GM21423 (cell line): ENCODE data around the gene ATP11A.

Experiments used
- ATAC-seq: cut with Tn5 transposase; IDR thresholded peaks from one replicate; pipeline ENCODE4 v1.9.1; 2021; ENCODE audit warnings: mild to moderate bottlenecking, moderate library complexity; ENCODE audit not compliant: unreplicated experiment

The ATP11A gene

DNA sequence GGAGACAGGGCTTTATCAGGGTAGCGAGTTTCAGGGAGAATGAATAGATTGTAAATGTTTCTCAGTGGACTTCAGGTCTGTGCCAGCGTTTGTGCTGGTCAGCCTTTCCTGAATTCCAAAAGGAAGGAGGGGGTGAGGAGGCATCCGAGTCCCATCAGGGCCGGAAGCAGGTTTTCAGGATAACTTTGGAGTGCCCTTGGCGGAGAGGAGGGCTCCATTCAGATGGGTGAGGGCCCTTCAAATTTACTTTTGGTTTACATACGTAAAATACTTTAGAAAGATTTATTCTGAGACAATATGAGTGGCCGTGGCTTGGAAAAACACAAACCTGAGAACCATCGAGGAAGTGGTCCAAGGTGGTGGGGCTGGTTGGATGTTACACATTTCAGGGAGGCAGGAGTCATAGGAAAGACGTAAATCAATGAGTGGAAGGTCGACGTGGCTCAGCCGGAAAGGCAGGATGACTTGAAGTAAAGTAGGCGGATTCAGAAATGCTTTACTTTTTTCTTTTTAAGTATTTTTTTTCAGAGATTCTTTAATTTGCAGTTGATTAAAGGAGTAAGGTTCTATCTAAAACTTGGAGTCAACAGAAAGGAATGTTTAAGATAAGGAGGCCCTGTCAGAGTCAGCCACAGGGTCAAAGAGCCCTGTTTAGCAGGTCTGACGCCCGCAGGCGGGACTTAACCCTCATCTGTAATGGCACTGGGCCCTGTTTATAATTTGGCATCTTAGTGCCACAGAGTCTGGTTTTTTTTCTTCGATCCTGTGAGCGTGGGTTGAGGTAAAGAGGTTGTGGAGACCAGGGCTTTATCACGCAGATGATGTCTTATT lies 32.8 kb downstream of the ATP11A start:
- no peak for ATAC-seq

- no peak for ATAC-seq
Measured at GRCh38 chr13:112723771-112724170, 33.9 kb downstream of the ATP11A start.

- no peak for ATAC-seq
Measured at GRCh38 chr13:112724788-112725345, 35.0 kb downstream of the ATP11A start.

GRCh38 chr13:112725346-112726015 lies 35.6 kb downstream of the ATP11A start:
- peak; percentile 68 for ATAC-seq

GRCh38 chr13:112726016-112726767 lies 36.4 kb downstream of the ATP11A start:
- ATAC-seq, result peak; percentile 19

- ATAC-seq, result no peak
Measured at GRCh38 chr13:112727581-112727980, 37.7 kb downstream of the ATP11A start.

- no peak for ATAC-seq
Measured at GRCh38 chr13:112728375-112729126, 38.7 kb downstream of the ATP11A start.

- ATAC-seq, result no peak
Measured at GRCh38 chr13:112729408-112729807, 39.6 kb downstream of the ATP11A start.

DNA sequence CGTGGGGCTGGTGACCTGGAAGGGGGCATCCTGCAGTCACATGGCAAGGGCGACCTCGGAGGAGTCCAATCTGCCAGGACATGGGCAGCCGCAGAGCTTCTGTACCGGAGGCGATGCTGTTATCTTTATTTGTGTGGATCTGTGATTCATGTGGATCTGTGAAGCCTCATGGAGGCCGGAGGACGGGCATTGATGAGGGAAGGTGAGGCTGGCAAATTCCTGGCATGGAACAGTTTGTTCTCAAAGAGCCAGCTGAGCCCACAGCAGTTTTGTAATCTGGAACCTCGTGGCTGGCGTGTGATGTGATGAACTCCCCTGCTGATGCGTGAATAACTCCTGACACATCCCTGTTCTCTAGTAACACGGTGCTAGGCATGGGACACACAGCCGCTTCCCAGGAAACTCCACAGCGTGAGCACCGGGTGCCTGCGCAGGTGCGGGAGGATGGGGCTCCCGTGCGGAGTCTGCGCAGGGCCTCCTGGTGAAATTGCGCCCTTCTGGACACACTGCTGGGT lies 40.4 kb downstream of the ATP11A start:
- ATAC-seq, result no peak

DNA sequence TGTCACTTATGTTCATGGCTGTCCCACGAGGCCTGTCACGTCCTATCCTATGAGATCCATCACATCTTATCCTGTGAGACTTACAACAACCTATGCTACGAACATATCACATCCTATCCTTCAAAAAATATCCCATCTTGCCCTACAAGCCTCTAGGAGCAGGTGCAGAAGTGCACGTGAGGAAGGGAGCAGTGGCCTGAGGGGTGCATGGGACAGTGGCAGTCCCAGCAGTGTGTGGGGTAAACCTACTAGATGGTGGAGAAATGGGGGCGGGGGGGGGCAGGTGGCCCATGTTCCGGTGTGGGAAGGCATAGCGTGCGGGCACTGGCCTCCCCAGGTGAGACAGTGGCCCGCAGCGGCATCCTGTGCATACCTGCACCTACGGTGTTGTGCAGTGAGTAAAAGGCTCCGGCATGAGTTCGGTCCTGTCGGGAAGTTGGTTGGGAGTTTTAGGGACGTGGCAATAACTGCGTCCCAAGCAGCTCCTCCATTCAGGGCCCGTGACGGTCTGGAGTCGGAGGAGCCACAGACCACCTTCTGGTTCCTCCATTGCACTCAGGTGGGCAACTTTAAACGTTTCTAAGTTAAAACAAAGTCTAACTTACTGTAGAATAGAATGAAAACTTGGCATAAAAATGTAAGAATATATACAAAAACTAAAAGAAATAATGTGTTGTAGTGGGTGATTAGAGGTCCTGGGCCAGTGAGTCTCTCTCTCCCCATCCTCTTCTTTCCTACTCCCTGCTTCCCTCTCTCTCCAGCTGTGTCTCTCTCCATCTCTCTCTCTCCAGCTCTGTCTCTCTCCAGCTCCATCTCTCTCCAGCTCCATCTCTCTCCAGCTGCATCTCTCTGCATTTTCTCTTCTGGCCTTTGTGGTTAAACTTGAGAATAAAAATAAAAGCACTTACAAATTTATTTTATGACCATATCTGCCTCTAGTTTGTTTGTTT lies 42.1 kb downstream of the ATP11A start:
- ATAC-seq, result no peak

GRCh38 chr13:112732679-112733078 lies 42.8 kb downstream of the ATP11A start:
- no peak for ATAC-seq

DNA sequence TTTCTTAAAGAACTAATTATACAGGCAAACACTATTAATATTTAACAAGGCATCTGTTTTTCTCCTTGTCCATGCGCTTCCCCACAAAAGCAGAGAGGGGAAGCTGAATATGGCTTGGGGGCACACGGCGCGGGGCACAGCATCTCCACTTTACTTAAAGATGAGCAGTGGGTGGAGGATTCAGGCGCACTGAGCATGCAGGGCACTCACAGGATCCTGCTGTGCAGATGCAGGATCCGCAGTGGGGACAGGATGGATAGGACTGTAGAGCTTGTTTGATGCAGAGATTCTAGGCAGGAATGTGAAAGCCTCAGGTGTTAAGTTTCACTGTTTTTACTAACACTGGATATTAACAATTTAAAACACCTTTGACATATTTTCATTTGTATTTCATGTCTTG lies 43.3 kb downstream of the ATP11A start:
- no peak for ATAC-seq

DNA sequence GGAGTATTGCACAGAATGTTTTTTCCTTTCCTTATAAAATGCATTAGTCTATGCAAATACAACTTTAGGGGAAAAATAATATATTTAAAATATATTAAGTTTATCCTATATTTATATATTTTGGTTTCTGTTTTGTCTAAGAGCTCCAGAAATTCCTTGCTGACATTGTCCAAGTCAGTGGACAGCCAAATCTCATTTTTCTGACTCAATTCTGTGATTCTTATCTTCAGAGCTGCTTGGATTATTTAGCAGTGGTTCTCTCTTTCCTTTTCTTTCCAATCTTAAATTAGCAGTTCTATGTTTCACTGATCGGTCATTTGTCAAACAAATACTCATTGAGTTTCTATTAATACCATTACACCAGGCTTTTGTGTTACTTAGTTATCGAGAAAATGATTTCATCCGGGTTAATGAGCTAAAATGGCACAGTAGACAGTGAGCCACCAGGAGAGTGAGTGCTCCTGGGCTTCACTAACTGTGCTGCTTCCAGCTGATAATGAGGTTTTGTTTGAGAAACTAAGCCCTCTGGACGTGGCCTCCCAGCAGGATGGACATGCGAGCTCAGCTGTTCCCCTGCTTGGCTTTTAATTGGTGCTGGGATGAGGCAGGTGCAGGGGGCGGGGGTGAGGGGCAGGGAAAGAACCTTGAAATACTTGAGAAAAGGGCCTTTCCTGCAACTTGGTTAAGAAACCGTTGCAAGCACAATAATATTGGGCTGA lies 44.0 kb downstream of the ATP11A start:
- ATAC-seq, result no peak

GRCh38 chr13:112734696-112735547 lies 45.1 kb downstream of the ATP11A start:
- ATAC-seq, result no peak

GRCh38 chr13:112735791-112736190 lies 46.0 kb downstream of the ATP11A start:
- ATAC-seq, result no peak

DNA sequence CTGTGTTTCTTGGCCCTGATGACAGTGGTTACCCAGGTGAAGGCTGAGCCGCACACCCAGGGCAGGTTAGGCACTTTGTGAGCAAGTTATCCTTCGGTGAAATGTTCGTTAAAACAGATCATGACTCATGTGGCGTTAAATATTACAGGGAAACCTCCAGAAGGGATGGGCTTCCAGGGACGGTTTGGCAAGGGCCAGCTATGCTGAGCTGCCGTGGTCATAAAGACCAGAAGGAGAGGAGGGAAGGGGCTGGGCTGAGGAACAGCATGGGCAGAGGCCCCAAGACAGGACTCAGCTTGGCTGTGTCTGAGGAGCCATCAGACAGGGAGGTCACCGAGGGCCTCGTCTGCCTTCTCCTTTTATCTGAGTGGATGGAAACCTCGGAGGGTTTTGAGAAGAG lies 47.5 kb downstream of the ATP11A start:
- ATAC-seq, result no peak

DNA sequence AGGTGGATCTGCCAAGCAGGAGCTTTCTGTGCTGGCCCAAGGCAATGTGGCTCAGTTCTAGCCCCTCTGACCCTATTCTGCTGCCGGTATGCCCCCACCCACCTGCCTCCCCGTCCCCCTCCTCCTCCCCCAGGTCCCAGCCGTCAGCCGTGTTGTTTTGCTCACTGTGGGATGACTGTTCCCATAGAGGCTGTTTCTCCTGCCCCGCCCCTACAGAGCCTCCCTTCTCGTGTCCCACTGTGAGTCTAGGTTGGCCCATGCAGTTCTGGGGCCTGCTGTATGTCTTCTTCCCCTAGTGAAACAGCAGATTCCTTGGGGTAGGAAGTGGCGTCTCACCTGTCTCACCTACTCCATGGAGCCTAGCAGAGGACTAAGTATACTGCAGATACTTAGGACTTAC lies 48.8 kb downstream of the ATP11A start:
- ATAC-seq, result no peak
